Neuronal stem cell (in vitro differentiated cells): Measurements from ENCODE around the gene CDH23.
A peak's percentile ranks its signal among the peaks of the same experiment; 100 is the strongest.

Source experiments
- DNase-seq: peaks from one replicate; pipeline ENCODE4 v3.0.0-alpha.2; 2013; ENCODE audit warnings: low spot score
- H2AFZ ChIP-seq: one replicate; pipeline ENCODE4 v1.6.1; 2013; ENCODE audit warnings: mild to moderate bottlenecking, low read length, inconsistent platforms
- H2AK5ac ChIP-seq: 2 replicates; pipeline ENCODE4 v1.6.1; 2013; ENCODE audit warnings: low read depth, mild to moderate bottlenecking, inconsistent platforms, low read length, moderate library complexity, mixed read lengths
- H2BK120ac ChIP-seq: 2 replicates; pipeline ENCODE4 v1.6.1; 2013; ENCODE audit warnings: low read depth, mild to moderate bottlenecking, inconsistent platforms, low read length, moderate library complexity, mixed read lengths
- H2BK12ac ChIP-seq: one replicate; pipeline ENCODE4 v1.6.1; 2013; ENCODE audit warnings: low read length, inconsistent platforms
- H2BK15ac ChIP-seq: 2 replicates; pipeline ENCODE4 v1.6.1; 2013; ENCODE audit warnings: mild to moderate bottlenecking, low read length, inconsistent platforms, mixed read lengths
- H2BK5ac ChIP-seq: one replicate; pipeline ENCODE4 v1.6.1; 2013; ENCODE audit warnings: inconsistent platforms, mild to moderate bottlenecking, low read length, moderate library complexity
- H3K14ac ChIP-seq: one replicate; pipeline ENCODE4 v1.6.1; 2013; ENCODE audit warnings: low read length, inconsistent platforms
- H3K18ac ChIP-seq: 2 replicates; pipeline ENCODE4 v1.6.1; 2013; ENCODE audit warnings: low read length, inconsistent platforms
- H3K23ac ChIP-seq: 2 replicates; pipeline ENCODE4 v1.6.1; 2013; ENCODE audit warnings: low read depth, mild to moderate bottlenecking, mixed read lengths, low read length, inconsistent platforms; ENCODE audit not compliant: poor library complexity
- H3K27ac ChIP-seq: replicated peaks from 3 replicates; pipeline ENCODE4 v1.5.1; 2013; ENCODE audit warnings: low read length, inconsistent platforms
- H3K27me3 ChIP-seq, 3 experiments: 2 replicates each; pipeline ENCODE4 v1.6.1; 2013; ENCODE audit warnings: low read length in 3 of 3, mild to moderate bottlenecking in 2 of 3, inconsistent platforms in 1 of 3, low read depth in 1 of 3, mixed read lengths in 1 of 3, moderate library complexity in 1 of 3; ENCODE audit not compliant: control insufficient read depth in 3 of 3, insufficient read depth in 3 of 3
- H3K36me3 ChIP-seq, 2 donors: replicated peaks in 1 of 2; 2 replicates each; pipeline ENCODE4 v1.6.1; 2013; ENCODE audit warnings: low read length in 2 of 2; ENCODE audit not compliant: control insufficient read depth in 2 of 2, insufficient read depth in 2 of 2
- H3K4ac ChIP-seq: 2 replicates; pipeline ENCODE4 v1.6.1; 2013; ENCODE audit warnings: inconsistent platforms, mild to moderate bottlenecking, low read length, moderate library complexity
- H3K4me1 ChIP-seq, 2 donors: 1 replicate in 1 of 2; 2 replicates in 1 of 2; pipeline ENCODE4 v1.6.1; 2013; ENCODE audit warnings: low read length in 2 of 2, low read depth in 1 of 2; ENCODE audit not compliant: control insufficient read depth in 2 of 2, insufficient read depth in 1 of 2
- H3K4me2 ChIP-seq: one replicate; pipeline ENCODE4 v1.6.1; 2013; ENCODE audit warnings: mild to moderate bottlenecking, low read length, inconsistent platforms; ENCODE audit not compliant: insufficient read depth, poor library complexity, severe bottlenecking
- H3K4me3 ChIP-seq, 2 donors: 2 replicates each; pipeline ENCODE4 v1.5.1; 2013; ENCODE audit warnings: low read length in 2 of 2, mild to moderate bottlenecking in 2 of 2, inconsistent platforms in 1 of 2, moderate library complexity in 1 of 2
- H3K79me1 ChIP-seq: one replicate; pipeline ENCODE4 v1.6.1; 2013; ENCODE audit warnings: low read depth, mild to moderate bottlenecking, inconsistent platforms, low read length, moderate library complexity
- H3K9ac ChIP-seq: one replicate; pipeline ENCODE4 v1.6.1; 2013; ENCODE audit warnings: mild to moderate bottlenecking, low read depth, low read length, inconsistent platforms; ENCODE audit not compliant: poor library complexity
- H3K9me3 ChIP-seq, 2 donors: replicated peaks in 1 of 2; 2 replicates each; pipeline versions ENCODE3 to v1.6.1; 2013; ENCODE audit warnings: low read length in 2 of 2, mild to moderate bottlenecking in 2 of 2, inconsistent platforms in 1 of 2, low read depth in 1 of 2, mixed read lengths in 1 of 2, moderate library complexity in 1 of 2; ENCODE audit not compliant: control insufficient read depth in 2 of 2, insufficient read depth in 1 of 2
- H4K8ac ChIP-seq: one replicate; pipeline ENCODE4 v1.6.1; 2013; ENCODE audit warnings: low read depth, mild to moderate bottlenecking, inconsistent platforms, low read length, moderate library complexity
- H4K91ac ChIP-seq: one replicate; pipeline ENCODE4 v1.6.1; 2013; ENCODE audit warnings: low read length, low read depth, mild to moderate bottlenecking, inconsistent platforms; ENCODE audit not compliant: poor library complexity
- WGBS, 2 donors: extraction: QIAGEN DNeasy Blood & Tissue Kit; methylation state at CpG; one replicate each; pipeline ENCODE4 v1.1.7; 2013; ENCODE audit warnings: missing lambda C conversion rate in 2 of 2, mixed read lengths in 1 of 2; ENCODE audit not compliant: insufficient read length in 2 of 2, insufficient replicate concordance in 1 of 2; ENCODE audit errors: extremely low coverage in 2 of 2; 5-methylcytosine and 5-hydroxymethylcytosine counted together

Gene CDH23

GRCh38 chr10:71693377-71693776, 296.7 kb downstream of the CDH23 start:
- H4K8ac ChIP-seq: no peak overlapping the region
- H2AK5ac ChIP-seq: no peak overlapping the region
- H2BK15ac ChIP-seq: no peak overlapping the region
- H2BK12ac ChIP-seq: no peak overlapping the region
- H3K9me3 ChIP-seq: no peaks in the 10 kb centered on the region
- no peak overlapping the region for H3K23ac ChIP-seq
- no peak overlapping the region for H3K9ac ChIP-seq
- H2BK5ac ChIP-seq: no peak overlapping the region
- no peaks in the 10 kb centered on the region for H3K79me1 ChIP-seq
- no peaks in the 10 kb centered on the region for H3K36me3 ChIP-seq
- no peak for DNase-seq
- no peak overlapping the region for H2AFZ ChIP-seq
- H3K27ac ChIP-seq: no peak overlapping the region
- H3K18ac ChIP-seq: no peak overlapping the region
- H3K4ac ChIP-seq: no peak overlapping the region
- no peak overlapping the region for H3K4me2 ChIP-seq
- H3K4me3 ChIP-seq: no peak overlapping the region
- no peak overlapping the region for H2BK120ac ChIP-seq
- WGBS, 2 donors: no CpG with 5 or more reads among the region's 5 CpGs
- H3K27me3 ChIP-seq: no peaks in the 10 kb centered on the region
- H3K14ac ChIP-seq: no peak overlapping the region
- H3K4me1 ChIP-seq: peaks cover 0 to 3% of the 10 kb centered on the region in 2 donors
- H4K91ac ChIP-seq: no peak overlapping the region

GRCh38 chr10:71694039-71694501, 297.4 kb downstream of the CDH23 start:
- no peak overlapping the region for H4K91ac ChIP-seq
- H2AK5ac ChIP-seq: no peak overlapping the region
- no peaks in the 10 kb centered on the region for H3K27me3 ChIP-seq
- H2BK12ac ChIP-seq: no peak overlapping the region
- H3K9me3 ChIP-seq: no peaks in the 10 kb centered on the region
- no peak overlapping the region for H2BK120ac ChIP-seq
- H3K4me3 ChIP-seq: no peak overlapping the region
- H4K8ac ChIP-seq: no peak overlapping the region
- WGBS, 2 donors: no CpG with 5 or more reads among the region's 18 CpGs
- peaks cover 0 to 3% of the 10 kb centered on the region in 2 donors for H3K4me1 ChIP-seq
- H3K23ac ChIP-seq: no peak overlapping the region
- DNase-seq: no peak
- H3K18ac ChIP-seq: peak overlapping the region; percentile 69
- H2AFZ ChIP-seq: no peak overlapping the region
- no peak overlapping the region for H3K4ac ChIP-seq
- no peak overlapping the region for H2BK5ac ChIP-seq
- H3K9ac ChIP-seq: no peak overlapping the region
- H3K4me2 ChIP-seq: no peak overlapping the region
- H2BK15ac ChIP-seq: no peak overlapping the region
- no peak overlapping the region for H3K27ac ChIP-seq
- no peaks in the 10 kb centered on the region for H3K79me1 ChIP-seq
- H3K36me3 ChIP-seq: no peaks in the 10 kb centered on the region
- no peak overlapping the region for H3K14ac ChIP-seq

- no peak overlapping the region for H3K4me3 ChIP-seq
- H2BK15ac ChIP-seq: no peak overlapping the region
- no peak overlapping the region for H4K8ac ChIP-seq
- no peaks in the 10 kb centered on the region for H3K27me3 ChIP-seq
- H2BK120ac ChIP-seq: no peak overlapping the region
- H2BK12ac ChIP-seq: no peak overlapping the region
- no peak overlapping the region for H2AFZ ChIP-seq
- no peak overlapping the region for H3K14ac ChIP-seq
- no CpG with 5 or more reads among the region's 10 CpGs for WGBS, 2 donors
- H3K23ac ChIP-seq: no peak overlapping the region
- no peak overlapping the region for H4K91ac ChIP-seq
- H3K79me1 ChIP-seq: no peaks in the 10 kb centered on the region
- H3K27ac ChIP-seq: no peak overlapping the region
- no peaks in the 10 kb centered on the region for H3K36me3 ChIP-seq
- H3K4me1 ChIP-seq: peaks cover 0 to 3% of the 10 kb centered on the region in 2 donors
- H3K4me2 ChIP-seq: no peak overlapping the region
- H3K18ac ChIP-seq: no peak overlapping the region
- H2AK5ac ChIP-seq: no peak overlapping the region
- H3K9ac ChIP-seq: no peak overlapping the region
- H3K9me3 ChIP-seq: no peaks in the 10 kb centered on the region
- no peak overlapping the region for H2BK5ac ChIP-seq
- H3K4ac ChIP-seq: no peak overlapping the region
- no peak for DNase-seq
Observed at GRCh38 chr10:71694567-71694968, 297.8 kb downstream of the CDH23 start.

GRCh38 chr10:71695502-71696476, 299.1 kb downstream of the CDH23 start:
- Histone ChIP-seq H3K4me2 (no peak overlapping the region), H3K4me1 (peaks cover 0 to 8% of the 10 kb centered on the region in 2 donors), H3K9ac (no peak overlapping the region), H2BK12ac (no peak overlapping the region), H3K27me3 (no peaks in the 10 kb centered on the region), H3K79me1 (no peaks in the 10 kb centered on the region), H2AFZ (no peak overlapping the region), H3K4me3 (no peak overlapping the region), H4K91ac (no peak overlapping the region), H2BK5ac (no peak overlapping the region), H4K8ac (no peak overlapping the region), H3K27ac (no peak overlapping the region), H3K23ac (no peak overlapping the region), H3K9me3 (no peaks in the 10 kb centered on the region), H3K4ac (no peak overlapping the region), H2BK120ac (peak overlapping the region; percentile 4), H3K18ac (peak overlapping the region; percentile 52), H2AK5ac (peak overlapping the region; percentile 53), H2BK15ac (peak overlapping the region; percentile 75), H3K14ac (no peak overlapping the region), H3K36me3 (no peaks in the 10 kb centered on the region)
- WGBS, 2 donors: no CpG with 5 or more reads among the region's 14 CpGs
- DNase-seq: no peak
